Neutrophil (primary cell): ENCODE data around the gene REEP5.
A peak's percentile ranks its signal among the peaks of the same experiment; 100 is the strongest.

ENCODE experiments used
- H3K27ac ChIP-seq: fragments of 200-600 bp; sonication (generic); 2 replicates; pipeline ENCODE4 v1.5.1; 2016; ENCODE audit warnings: mild to moderate bottlenecking, moderate library complexity
- H3K27me3 ChIP-seq: fragments of 200-600 bp; sonication (generic); 2 replicates; pipeline ENCODE4 v1.6.0; 2016; ENCODE audit warnings: mild to moderate bottlenecking
- H3K36me3 ChIP-seq: fragments of 200-600 bp; sonication (generic); 2 replicates; pipeline ENCODE4 v1.5.1; 2017
- H3K4me1 ChIP-seq, 2 experiments: fragments of 200-600 bp in 1 of 2; sonication (generic) in 1 of 2; 1 replicate in 1 of 2; 2 replicates in 1 of 2; pipeline versions ENCODE4 v1.5.1 to v1.6.1; 2013 to 2016; ENCODE audit warnings: low read depth in 1 of 2, low read length in 1 of 2, mild to moderate bottlenecking in 1 of 2, moderate library complexity in 1 of 2; ENCODE audit not compliant: control insufficient read depth in 1 of 2, insufficient read depth in 1 of 2
- H3K4me3 ChIP-seq, 2 experiments: fragments of 200-600 bp in 1 of 2; sonication (generic) in 1 of 2; 1 replicate in 1 of 2; 2 replicates in 1 of 2; pipeline ENCODE4 v1.5.1; 2013 to 2016; ENCODE audit warnings: low read depth in 1 of 2, low read length in 1 of 2, mild to moderate bottlenecking in 1 of 2, moderate library complexity in 1 of 2
- H3K9me3 ChIP-seq: fragments of 200-600 bp; sonication (generic); 2 replicates; pipeline ENCODE4 v1.5.1; 2016
- CTCF ChIP-seq: fragments of 200-600 bp; sonication (generic); IDR thresholded peaks from 2 replicates; pipeline ENCODE4 v1.5.1; 2016; ENCODE audit warnings: antibody characterized with exemption

The REEP5 gene

GRCh38 chr5:112935675-112936074, 13.6 kb upstream of the REEP5 start:
- Histone ChIP-seq H3K36me3 (no peaks in the 10 kb centered on the region), H3K4me3 (no peak overlapping the region), H3K27ac (no peak overlapping the region), H3K27me3 (peaks cover 26% of the 10 kb centered on the region), H3K9me3 (no peaks in the 10 kb centered on the region), H3K4me1 (peaks cover 12 to 27% of the 10 kb centered on the region in 2 experiments)
- TF ChIP-seq CTCF, result no peak

GRCh38 chr5:112934366-112934663, 12.3 kb upstream of the REEP5 start:
- peaks cover 26 to 40% of the 10 kb centered on the region in 2 experiments for H3K4me1 ChIP-seq
- H3K36me3 ChIP-seq, result no peaks in the 10 kb centered on the region
- peaks cover 15% of the 10 kb centered on the region for H3K27me3 ChIP-seq
- no peak overlapping the region for H3K4me3 ChIP-seq
- no peaks in the 10 kb centered on the region for H3K9me3 ChIP-seq
- TF ChIP-seq CTCF, result no peak
- H3K27ac ChIP-seq, result peak overlapping the region; percentile 55

- no peak overlapping the region for H3K4me3 ChIP-seq
Observed at GRCh38 chr5:112933651-112934365, 11.8 kb upstream of the REEP5 start.

GRCh38 chr5:112933105-112933504, 11.1 kb upstream of the REEP5 start:
- H3K27ac ChIP-seq, result no peak overlapping the region
- H3K4me3 ChIP-seq, result no peak overlapping the region
- peaks cover 7% of the 10 kb centered on the region for H3K27me3 ChIP-seq
- H3K4me1 ChIP-seq, result peaks cover 38 to 52% of the 10 kb centered on the region in 2 experiments
- no peak for TF ChIP-seq CTCF
- no peaks in the 10 kb centered on the region for H3K9me3 ChIP-seq
- H3K36me3 ChIP-seq, result no peaks in the 10 kb centered on the region

More at GRCh38 chr5:112933651-112934365, 11.8 kb upstream of the REEP5 start:
- H3K4me1 ChIP-seq, result peaks cover 31 to 45% of the 10 kb centered on the region in 2 experiments
- H3K9me3 ChIP-seq, result no peaks in the 10 kb centered on the region
- no peaks in the 10 kb centered on the region for H3K36me3 ChIP-seq
- H3K27me3 ChIP-seq, result peaks cover 11% of the 10 kb centered on the region
- TF ChIP-seq CTCF, result no peak
- peak overlapping the region; percentile 55 for H3K27ac ChIP-seq

- Histone ChIP-seq H3K27me3 (no peaks in the 10 kb centered on the region), H3K4me1 (peaks cover 43 to 62% of the 10 kb centered on the region in 2 experiments), H3K36me3 (no peaks in the 10 kb centered on the region), H3K4me3 (no peak overlapping the region), H3K9me3 (no peaks in the 10 kb centered on the region), H3K27ac (peak overlapping the region; percentile 83)
- no peak for TF ChIP-seq CTCF
Observed at GRCh38 chr5:112931473-112931872, 9.4 kb upstream of the REEP5 start.
